D721Med (cell line): ENCODE data around the gene PRPF38B.

Experiments used
- DNase-seq: peaks from one replicate; pipeline ENCODE4 v3.0.0; 2011; ENCODE audit warnings: low spot score; ENCODE audit not compliant: insufficient read length
- FAIRE-seq: peaks from 2 replicates; lab custom pipeline; 2011; peaks lifted over from hg19 to GRCh38; lab: Jason Lieb, UNC
- TF ChIP-seq, protein P1 (sequence below): IDR thresholded peaks from 2 replicates; pipeline ENCODE4 v1.5.1; 2012; ENCODE audit warnings: mild to moderate bottlenecking, control low read depth; ENCODE audit not compliant: insufficient read depth; ENCODE audit errors: missing control alignments

The PRPF38B gene

DNA sequence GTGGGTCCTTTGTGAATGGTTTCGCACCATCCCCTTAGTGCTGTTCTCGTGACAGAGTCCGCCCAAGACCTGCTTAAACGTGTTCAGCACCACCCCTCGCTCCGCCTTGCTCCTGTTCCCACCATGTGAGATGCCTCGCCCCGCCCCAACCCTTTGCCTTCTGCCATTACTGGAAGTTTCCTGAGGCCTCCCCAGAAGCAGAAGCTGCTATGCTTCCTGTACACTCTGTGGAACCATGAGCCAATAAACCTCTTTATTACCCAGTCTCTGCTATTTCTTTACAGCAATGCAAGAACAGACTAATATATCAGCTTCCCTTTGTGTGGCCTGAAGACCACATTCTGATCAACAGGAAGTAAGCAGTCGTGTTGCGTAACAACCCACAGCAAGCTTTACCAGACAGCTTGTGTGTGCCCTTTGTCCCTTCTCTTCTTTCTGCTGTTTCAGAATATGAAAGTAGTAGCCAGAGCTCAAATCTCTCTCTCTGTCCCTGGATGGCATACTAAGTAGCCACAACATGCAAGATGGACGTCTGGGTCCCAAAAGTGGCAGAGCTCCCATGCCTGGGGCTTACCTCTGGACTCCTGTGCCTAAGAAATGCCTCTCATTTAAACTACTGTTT is 45.4 kb upstream of the PRPF38B start:
- FAIRE-seq: no peak
- DNase-seq: no peak
- TF ChIP-seq, protein P1, sequence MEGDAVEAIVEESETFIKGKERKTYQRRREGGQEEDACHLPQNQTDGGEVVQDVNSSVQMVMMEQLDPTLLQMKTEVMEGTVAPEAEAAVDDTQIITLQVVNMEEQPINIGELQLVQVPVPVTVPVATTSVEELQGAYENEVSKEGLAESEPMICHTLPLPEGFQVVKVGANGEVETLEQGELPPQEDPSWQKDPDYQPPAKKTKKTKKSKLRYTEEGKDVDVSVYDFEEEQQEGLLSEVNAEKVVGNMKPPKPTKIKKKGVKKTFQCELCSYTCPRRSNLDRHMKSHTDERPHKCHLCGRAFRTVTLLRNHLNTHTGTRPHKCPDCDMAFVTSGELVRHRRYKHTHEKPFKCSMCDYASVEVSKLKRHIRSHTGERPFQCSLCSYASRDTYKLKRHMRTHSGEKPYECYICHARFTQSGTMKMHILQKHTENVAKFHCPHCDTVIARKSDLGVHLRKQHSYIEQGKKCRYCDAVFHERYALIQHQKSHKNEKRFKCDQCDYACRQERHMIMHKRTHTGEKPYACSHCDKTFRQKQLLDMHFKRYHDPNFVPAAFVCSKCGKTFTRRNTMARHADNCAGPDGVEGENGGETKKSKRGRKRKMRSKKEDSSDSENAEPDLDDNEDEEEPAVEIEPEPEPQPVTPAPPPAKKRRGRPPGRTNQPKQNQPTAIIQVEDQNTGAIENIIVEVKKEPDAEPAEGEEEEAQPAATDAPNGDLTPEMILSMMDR: no peak

DNA sequence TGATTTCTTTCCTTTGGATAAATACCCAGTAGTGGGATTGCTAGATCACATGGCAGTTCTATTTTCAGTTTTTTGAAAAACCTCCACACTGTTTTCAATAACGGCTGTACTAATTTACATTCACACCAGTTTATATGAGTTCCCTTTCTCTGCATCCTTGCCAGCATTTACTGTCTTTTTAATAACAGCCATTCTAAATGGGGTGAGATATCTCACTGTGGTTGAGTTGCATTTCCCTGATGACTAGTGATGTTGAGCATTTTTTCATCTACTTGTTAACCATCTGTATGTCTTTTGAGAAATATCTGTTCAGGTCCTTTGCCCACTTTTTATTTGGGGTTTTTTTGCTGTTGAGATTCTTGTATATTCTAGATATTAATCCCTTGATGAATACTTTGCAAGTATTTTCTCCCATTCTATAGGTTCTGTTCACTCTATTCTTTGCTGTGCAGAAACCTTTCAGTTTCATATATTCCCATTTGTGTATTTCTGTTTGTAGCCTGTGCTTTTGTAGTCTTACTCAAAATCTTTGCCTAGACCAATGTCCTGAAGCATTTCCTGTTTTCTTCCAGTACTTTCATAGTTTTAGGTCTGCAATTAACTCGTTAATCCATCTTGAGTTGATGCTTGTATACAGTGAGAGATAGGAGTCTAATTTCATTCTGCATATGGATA is 38.5 kb upstream of the PRPF38B start:
- FAIRE-seq: no peak
- TF ChIP-seq, protein P1: no peak
- DNase-seq: no peak

DNA sequence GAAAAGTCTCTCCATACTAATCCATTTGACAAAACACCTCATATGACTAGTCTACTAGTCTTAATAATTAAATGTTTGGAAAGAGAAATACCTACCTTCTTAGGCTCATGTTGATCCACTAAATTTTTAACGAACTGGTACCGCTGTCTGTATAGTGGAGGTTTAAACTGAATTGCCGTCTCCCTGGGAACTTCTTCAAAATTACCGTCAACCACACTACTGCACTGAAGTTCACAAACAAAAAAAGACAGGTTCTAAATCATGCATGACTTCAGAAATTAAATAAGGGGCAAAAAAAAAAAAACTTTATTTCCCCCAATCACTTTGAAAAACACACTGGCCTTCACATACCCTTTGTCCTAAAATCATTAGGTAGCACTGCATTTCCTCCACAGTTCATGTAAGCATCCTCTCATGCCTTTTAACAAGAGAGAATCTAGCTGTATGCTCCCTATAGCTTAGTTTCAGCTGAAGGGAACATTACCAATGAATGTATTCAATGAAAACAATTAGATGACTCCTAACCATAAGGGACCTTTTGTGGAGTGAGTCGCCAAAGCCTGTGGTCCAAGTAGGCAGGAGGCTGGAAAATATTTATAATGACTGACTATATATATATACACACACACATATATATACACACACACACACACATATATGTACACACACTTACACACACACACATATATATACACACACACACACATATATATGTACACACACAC is 34.6 kb upstream of the PRPF38B start:
- DNase-seq (no peak), FAIRE-seq (no peak)
- TF ChIP-seq, protein P1: no peak

DNA sequence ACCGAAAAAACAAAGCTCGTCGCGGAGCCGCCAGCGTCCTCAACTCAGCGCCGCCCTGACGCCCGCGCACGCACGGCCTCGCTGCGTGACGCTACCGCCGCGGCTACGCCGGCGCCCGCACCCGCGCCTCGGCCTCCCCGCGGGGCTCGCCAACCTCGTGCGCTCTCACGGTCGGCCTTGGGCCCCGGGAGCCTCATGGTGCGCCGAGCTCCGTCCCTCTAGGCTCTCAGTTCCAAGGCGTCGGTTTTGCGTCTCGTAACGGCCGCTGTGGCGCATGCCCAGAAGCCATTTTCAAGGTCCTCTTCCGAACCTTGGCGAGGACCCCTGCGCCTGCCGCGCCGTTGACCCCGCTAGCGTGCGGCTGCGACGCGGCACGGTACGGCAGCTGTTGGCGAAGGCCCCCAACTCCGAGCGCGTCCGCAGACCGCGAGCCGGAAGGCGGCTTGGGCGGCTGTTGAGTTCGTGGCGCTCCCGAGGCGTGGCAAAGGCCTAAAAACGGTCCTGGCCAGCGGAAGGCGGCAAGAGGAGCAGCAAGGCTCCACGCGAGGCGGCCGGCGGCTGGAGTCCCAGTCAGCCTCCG is 31.0 kb upstream of the PRPF38B start, which contains the start of gene HENMT1:
Gene HENMT1 (minus strand): TSS at position 64 of the 580 bp plus-strand sequence. CDS start 1,209 bp downstream, outside the sequence.
- no peak for DNase-seq
- TF ChIP-seq, protein P1: no peak

DNA sequence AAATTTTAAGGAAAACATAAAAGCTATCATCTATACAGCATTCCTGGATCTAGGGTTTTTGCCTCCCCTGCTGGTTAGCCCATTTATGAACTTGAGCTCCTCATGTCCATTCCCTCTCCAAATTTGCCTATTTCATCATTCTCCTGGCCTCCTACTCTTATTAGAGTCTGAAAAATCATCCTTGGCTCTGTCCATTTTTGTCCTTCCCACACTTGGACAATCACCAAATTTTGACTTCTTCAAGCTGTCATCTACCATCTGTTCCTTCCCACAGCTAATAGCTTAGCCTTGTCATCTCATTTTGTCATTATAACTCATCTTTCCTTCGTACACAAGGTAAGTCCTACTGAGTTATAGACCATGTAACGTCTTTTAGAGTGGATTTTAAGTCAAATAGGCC is 29.0 kb upstream of the PRPF38B start:
- TF ChIP-seq, protein P1: no peak
- DNase-seq: no peak
- no peak for FAIRE-seq

More for the DNA sequence above, 31.0 kb upstream of the PRPF38B start, which contains the start of gene HENMT1:
- FAIRE-seq: no peak

DNA sequence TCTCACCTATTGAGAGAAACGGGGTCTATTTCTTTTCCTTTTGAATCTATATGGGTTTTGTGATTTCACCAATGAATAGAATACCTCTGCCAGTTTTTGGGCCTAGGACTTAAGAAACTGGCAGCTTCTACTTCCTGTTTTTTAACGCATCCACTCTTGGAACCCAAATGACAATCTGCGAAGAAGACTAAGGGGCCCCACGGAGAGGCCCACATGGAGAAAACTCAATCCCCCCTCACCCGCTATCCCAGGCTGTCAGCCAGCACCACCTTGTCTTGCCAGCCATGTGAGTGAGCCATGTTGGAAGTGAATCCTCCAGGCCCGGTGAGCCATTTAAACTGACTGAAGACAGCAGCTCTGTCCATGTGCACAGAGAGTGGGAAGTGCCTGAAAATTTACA is 27.6 kb upstream of the PRPF38B start:
- DNase-seq: no peak
- TF ChIP-seq, protein P1: no peak
- no peak for FAIRE-seq
